HCT116 (cell line): Measurements from ENCODE around the gene SCAI. TPM values are rescaled to one million over a fixed set of nuclear protein-coding genes. Genes with fewer than 3 reads are reported as not detected.

Experiments
- ATAC-seq: fragments of 200-7000 bp; cut with Tn5 transposase; 2 replicates; pipeline ENCODE4 v1.9.1; 2020; ENCODE audit warnings: mild to moderate bottlenecking, moderate library complexity
- BruUV-seq: library from RNA; stranded (reverse); fragments of 400-500 nt; replicated peaks from 2 replicates; lab custom pipeline; 2021; lab: Mats Ljungman, UMichigan
- CTCF ChIA-PET: fragments of 300-600 bp; sonication (Branson Sonifier 250); formaldehyde crosslinking; loops from one replicate; lab custom pipeline; 2021; ENCODE audit warnings: antibody characterized with exemption; lab: Charles Lee
- POLR2A ChIA-PET: fragments of 300-600, 350-600 bp; sonication (Branson Sonifier 250); formaldehyde crosslinking; loops from one replicate; lab custom pipeline; 2021; ENCODE audit warnings: antibody characterized with exemption; lab: Charles Lee
- RAD21 ChIA-PET, 2 experiments: fragments of 300-600 bp; sonication (Branson Sonifier 250); formaldehyde crosslinking; loops; one replicate each; lab custom pipeline; 2023; ENCODE audit warnings: low total read pairs in 2 of 2; ENCODE audit not compliant: uncharacterized antibody in 2 of 2, unreplicated experiment in 2 of 2, low non-redundant PET in 1 of 2; lab: Charles Lee
- DNase-seq: peaks from one replicate; pipeline ENCODE4 v3.0.0-alpha.2; 2010; ENCODE audit warnings: low read depth, low spot score
- H2AFZ ChIP-seq: fragments of 200-600 bp; shearing (Covaris generic), sonication (generic); 2 replicates; pipeline ENCODE4 v1.6.1; 2017; ENCODE audit warnings: low read depth, mixed run types, mixed read lengths, antibody characterized with exemption, low read length; ENCODE audit not compliant: poor library complexity, severe bottlenecking
- H3K27ac ChIP-seq: 2 replicates; pipeline ENCODE4 v1.5.1; 2012; ENCODE audit warnings: low read depth, low read length
- H3K27me3 ChIP-seq: fragments of 200-600 bp; sonication (generic); 2 replicates; pipeline ENCODE4 v1.6.1; 2016; ENCODE audit warnings: mixed run types, low read length, mixed read lengths; ENCODE audit not compliant: insufficient read depth
- H3K36me3 ChIP-seq, 2 experiments: fragments of 200-500 bp in 1 of 2; fragments of 200-600 bp in 1 of 2; sonication (Bioruptor generic) in 1 of 2; sonication (generic) in 1 of 2; 2 replicates each; pipeline versions ENCODE4 v1.5.1 to v1.6.1; 2014 to 2016; ENCODE audit warnings: low read length in 2 of 2, inconsistent platforms in 1 of 2, mixed read lengths in 1 of 2, mixed run types in 1 of 2; ENCODE audit not compliant: insufficient read depth in 2 of 2, control insufficient read depth in 1 of 2
- H3K4me1 ChIP-seq, 2 experiments: fragments of 200-600 bp in 1 of 2; sonication (generic) in 1 of 2; 2 replicates each; pipeline versions ENCODE4 v1.5.1 to v1.6.1; 2012 to 2017; ENCODE audit warnings: low read length in 2 of 2, inconsistent platforms in 1 of 2, mild to moderate bottlenecking in 1 of 2, mixed read lengths in 1 of 2, mixed run types in 1 of 2, moderate library complexity in 1 of 2; ENCODE audit not compliant: insufficient read depth in 2 of 2, control insufficient read depth in 1 of 2
- H3K4me2 ChIP-seq: fragments of 200-600 bp; sonication (generic); 2 replicates; pipeline ENCODE4 v1.6.1; 2017; ENCODE audit warnings: mixed run types, low read length, mixed read lengths
- H3K4me3 ChIP-seq, 2 experiments: fragments of 200-600 bp in 1 of 2; sonication (generic) in 1 of 2; replicated peaks in 1 of 2; 2 replicates each; pipeline ENCODE4 v1.5.1; 2011 to 2016; ENCODE audit warnings: low read length in 2 of 2, control low read depth in 1 of 2, low read depth in 1 of 2, mild to moderate bottlenecking in 1 of 2, mixed read lengths in 1 of 2, mixed run types in 1 of 2
- H3K79me2 ChIP-seq: fragments of 200-600 bp; sonication (generic); 2 replicates; pipeline ENCODE4 v1.6.1; 2017; ENCODE audit warnings: mild to moderate bottlenecking, mixed run types, low read length, moderate library complexity, mixed read lengths; ENCODE audit not compliant: insufficient read depth
- H3K9ac ChIP-seq: fragments of 200-600 bp; sonication (generic); 2 replicates; pipeline ENCODE4 v1.6.1; 2016; ENCODE audit warnings: low read length, mixed read lengths
- H3K9me2 ChIP-seq: fragments of 200-600 bp; sonication (generic), shearing (Covaris generic); 2 replicates; pipeline ENCODE4 v1.6.1; 2017; ENCODE audit warnings: mixed run types, mild to moderate bottlenecking, moderate library complexity; ENCODE audit not compliant: insufficient read depth
- H3K9me3 ChIP-seq, 2 experiments: fragments of 200-500 bp in 1 of 2; fragments of 200-600 bp in 1 of 2; sonication (Bioruptor generic) in 1 of 2; sonication (generic) in 1 of 2; 2 replicates each; pipeline ENCODE4 v1.6.1; 2014 to 2017; ENCODE audit warnings: low read length in 2 of 2, mixed read lengths in 2 of 2, inconsistent platforms in 1 of 2, low read depth in 1 of 2, mild to moderate bottlenecking in 1 of 2, mixed run types in 1 of 2, moderate library complexity in 1 of 2; ENCODE audit not compliant: control insufficient read depth in 1 of 2, insufficient read depth in 1 of 2
- H4K20me1 ChIP-seq: fragments of 200-600 bp; sonication (generic), shearing (Covaris generic); 2 replicates; pipeline ENCODE4 v1.6.1; 2017; ENCODE audit warnings: mixed run types, mild to moderate bottlenecking, moderate library complexity; ENCODE audit not compliant: insufficient read depth
- CEBPB ChIP-seq: IDR thresholded peaks from 2 replicates; pipeline ENCODE4 v1.6.1; 2012; ENCODE audit warnings: low read depth
- EGR1 ChIP-seq: IDR thresholded peaks from 2 replicates; pipeline ENCODE4 v1.6.1; 2012; ENCODE audit warnings: low read depth
- ELF1 ChIP-seq: IDR thresholded peaks from 2 replicates; pipeline ENCODE4 v1.6.1; 2012; ENCODE audit warnings: low read depth, borderline replicate concordance
- EZH2phosphoT487 ChIP-seq: fragments of 200-600 bp; IDR thresholded peaks from 2 replicates; pipeline ENCODE4 v1.6.1; 2018; ENCODE audit warnings: antibody characterized with exemption, borderline replicate concordance
- JUND ChIP-seq: IDR thresholded peaks from 2 replicates; pipeline ENCODE4 v1.6.1; 2012
- MAX ChIP-seq: IDR thresholded peaks from 2 replicates; pipeline ENCODE4 v1.6.1; 2012
- POLR2AphosphoS5 ChIP-seq: IDR thresholded peaks from 2 replicates; pipeline ENCODE4 v1.6.1; 2011; ENCODE audit warnings: mild to moderate bottlenecking, low read depth, low read length, moderate library complexity
- RAD21 ChIP-seq: IDR thresholded peaks from 2 replicates; pipeline ENCODE4 v1.6.1; 2012; ENCODE audit warnings: low read depth, mild to moderate bottlenecking
- REST ChIP-seq: IDR thresholded peaks from 2 replicates; pipeline ENCODE4 v1.6.1; 2012; ENCODE audit warnings: low read depth
- SIN3A ChIP-seq: IDR thresholded peaks from 2 replicates; pipeline ENCODE4 v1.6.1; 2012; ENCODE audit warnings: low read depth
- TCF7L2 ChIP-seq: IDR thresholded peaks from 2 replicates; pipeline ENCODE4 v1.7.0; 2011; ENCODE audit warnings: borderline replicate concordance, inconsistent platforms; ENCODE audit not compliant: insufficient read depth, insufficient read length; ENCODE audit errors: extremely low read depth
- ZNF274 ChIP-seq: fragments of 200-500 bp; sonication (Bioruptor generic); IDR thresholded peaks from 2 replicates; pipeline ENCODE4 v1.6.1; 2014; ENCODE audit warnings: mild to moderate bottlenecking, low read depth, low read length, inconsistent platforms
- intact Hi-C: fragments of 100-400 bp; cut with micrococcal nuclease; formaldehyde crosslinking; loops from 2 replicates; pipeline ENCODE4 v1.10.0; 2022
- total RNA-seq: library from RNA; stranded (reverse); gene quantifications from one replicate; pipeline ENCODE4 v1.2.1, GENCODE V29; 2021; ENCODE audit not compliant: unreplicated experiment
- TF ChIP-seq, protein P1 (sequence below): IDR thresholded peaks from 2 replicates; pipeline ENCODE4 v1.6.1; 2012

The SCAI gene
- total RNA-seq, 1 experiment from 2014 or later, result 14.0 TPM

GRCh38 chr9:125043631-125044030 is 99.7 kb downstream of the SCAI start:
- no peaks in the 10 kb centered on the region for H3K79me2 ChIP-seq
- ChIA-PET POLR2A (no interaction called here), CTCF (no interaction called here), RAD21 (no interaction called here)
- no peak overlapping the region for H3K9ac ChIP-seq
- no peaks in the 10 kb centered on the region for H3K27me3 ChIP-seq
- H3K9me3 ChIP-seq, result no peaks in the 10 kb centered on the region
- H3K4me2 ChIP-seq, result no peak overlapping the region
- H3K4me1 ChIP-seq, result no peaks in the 10 kb centered on the region
- no peak overlapping the region for H3K27ac ChIP-seq
- no peak overlapping the region for H2AFZ ChIP-seq
- no peak for TF ChIP-seq EGR1
- TF ChIP-seq MAX, result no peak
- no peak for TF ChIP-seq ZNF274
- TF ChIP-seq RAD21, result no peak
- TF ChIP-seq, protein P1, sequence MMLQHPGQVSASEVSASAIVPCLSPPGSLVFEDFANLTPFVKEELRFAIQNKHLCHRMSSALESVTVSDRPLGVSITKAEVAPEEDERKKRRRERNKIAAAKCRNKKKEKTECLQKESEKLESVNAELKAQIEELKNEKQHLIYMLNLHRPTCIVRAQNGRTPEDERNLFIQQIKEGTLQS, result no peak
- TF ChIP-seq SIN3A, result no peak
- TF ChIP-seq JUND, result no peak
- TF ChIP-seq EZH2phosphoT487, result no peak
- intact Hi-C loops, result no loop called here
- no peaks in the 10 kb centered on the region for H3K9me2 ChIP-seq
- ATAC-seq, result no peak
- H4K20me1 ChIP-seq, result no peaks in the 10 kb centered on the region
- peaks cover 0 to 2% of the 10 kb centered on the region in 2 experiments; a peak in 1 of 4 replicates for H3K36me3 ChIP-seq
- no peak overlapping the region for H3K4me3 ChIP-seq
- no peak for DNase-seq
- BruUV-seq, result no TSS peak

- ChIA-PET POLR2A (no interaction called here), CTCF (no interaction called here), RAD21 (no interaction called here)
- no peak for DNase-seq
- Histone ChIP-seq H2AFZ (no peak overlapping the region), H3K27me3 (no peaks in the 10 kb centered on the region), H3K27ac (no peak overlapping the region), H3K9ac (no peak overlapping the region), H4K20me1 (no peaks in the 10 kb centered on the region), H3K4me3 (no peak overlapping the region), H3K9me2 (no peaks in the 10 kb centered on the region), H3K79me2 (no peaks in the 10 kb centered on the region), H3K9me3 (no peaks in the 10 kb centered on the region), H3K4me1 (no peaks in the 10 kb centered on the region), H3K36me3 (peaks cover 0 to under 1% of the 10 kb centered on the region in 2 experiments; a peak in 1 of 4 replicates), H3K4me2 (no peak overlapping the region)
- TF ChIP-seq EZH2phosphoT487, result no peak
- no peak for TF ChIP-seq POLR2AphosphoS5
- no peak for TF ChIP-seq JUND
- no peak for TF ChIP-seq TCF7L2
- TF ChIP-seq ELF1, result no peak
- TF ChIP-seq REST, result no peak
- TF ChIP-seq CEBPB, result no peak
- intact Hi-C loops, result no loop called here
- ATAC-seq, result no peak
- BruUV-seq, result no TSS peak
Measured at GRCh38 chr9:125043148-125043547, 100.2 kb downstream of the SCAI start.
